Osteoblast (primary cell): ENCODE data around the gene PRR5. TPM values are rescaled to one million over a fixed set of nuclear protein-coding genes. Genes with fewer than 3 reads are reported as not detected.

Source experiments
- DNase-seq: peaks from one replicate; pipeline ENCODE4 v3.0.0; 2011; ENCODE audit warnings: low spot score, mixed read lengths; ENCODE audit not compliant: insufficient read length; ENCODE audit errors: missing footprints
- H2AFZ ChIP-seq: 2 replicates; pipeline ENCODE4 v1.6.0; 2011; ENCODE audit warnings: mild to moderate bottlenecking, low read length
- H3K27ac ChIP-seq: 2 replicates; pipeline ENCODE4 v1.5.1; 2011; ENCODE audit warnings: mild to moderate bottlenecking, low read depth, low read length, moderate library complexity
- H3K27me3 ChIP-seq: 2 replicates; pipeline ENCODE4 v1.6.0; 2012; ENCODE audit warnings: mild to moderate bottlenecking, control low read depth, inconsistent platforms, low read length, moderate library complexity; ENCODE audit not compliant: insufficient read depth
- H3K36me3 ChIP-seq: 2 replicates; pipeline ENCODE4 v1.5.1; 2011; ENCODE audit warnings: mild to moderate bottlenecking, low read length, control low read depth, moderate library complexity; ENCODE audit not compliant: insufficient read depth
- H3K4me1 ChIP-seq: 2 replicates; pipeline ENCODE4 v1.5.1; 2011; ENCODE audit warnings: mild to moderate bottlenecking, low read length, control low read depth, moderate library complexity; ENCODE audit not compliant: insufficient read depth
- H3K4me2 ChIP-seq: 2 replicates; pipeline ENCODE4 v1.6.0; 2011; ENCODE audit warnings: mild to moderate bottlenecking, low read length; ENCODE audit not compliant: insufficient read depth
- H3K4me3 ChIP-seq: fragments of 200-600 bp; sonication (generic); 3 replicates; pipeline ENCODE4 v1.5.1; 2012; ENCODE audit warnings: mild to moderate bottlenecking, low read length, inconsistent platforms; ENCODE audit not compliant: insufficient read depth
- H3K79me2 ChIP-seq: 2 replicates; pipeline ENCODE4 v1.6.0; 2012; ENCODE audit warnings: mild to moderate bottlenecking, low read length, control low read depth, inconsistent platforms; ENCODE audit not compliant: insufficient read depth
- H3K9me3 ChIP-seq: 2 replicates; pipeline ENCODE4 v1.5.1; 2011; ENCODE audit warnings: low read depth, low read length, control low read depth
- H4K20me1 ChIP-seq: 2 replicates; pipeline ENCODE4 v1.6.0; 2012; ENCODE audit warnings: mild to moderate bottlenecking, low read length, control low read depth; ENCODE audit not compliant: insufficient read depth
- CTCF ChIP-seq: IDR thresholded peaks from 2 replicates; pipeline ENCODE4 v1.5.1; 2011; ENCODE audit warnings: mild to moderate bottlenecking, low read depth, low read length, moderate library complexity; ENCODE audit errors: extremely low read depth
- total RNA-seq: library from RNA; depleted of rRNA; stranded (reverse); fragments of >200 nt; gene quantifications from 2 replicates; pipeline ENCODE4 v1.2.3, GENCODE V29; 2012

PRR5 gene
- total RNA-seq, 1 donor, result 14.8 TPM

- no peak for TF ChIP-seq CTCF
- no peak overlapping the region for H3K4me3 ChIP-seq
- H2AFZ ChIP-seq, result no peak overlapping the region
- no peak overlapping the region for H3K27ac ChIP-seq
- peaks cover 37% of the 10 kb centered on the region for H3K27me3 ChIP-seq
- DNase-seq, result peak; percentile 65
- no peaks in the 10 kb centered on the region for H4K20me1 ChIP-seq
- H3K4me2 ChIP-seq, result no peak overlapping the region
- H3K4me1 ChIP-seq, result peaks cover 4% of the 10 kb centered on the region
- no peaks in the 10 kb centered on the region for H3K79me2 ChIP-seq
- H3K36me3 ChIP-seq, result no peaks in the 10 kb centered on the region
- H3K9me3 ChIP-seq, result no peaks in the 10 kb centered on the region
Measured at GRCh38 chr22:44663256-44663999, 38.6 kb upstream of the PRR5 start.

- Histone ChIP-seq H3K79me2 (no peaks in the 10 kb centered on the region), H3K4me1 (no peaks in the 10 kb centered on the region), H3K4me2 (no peak overlapping the region), H3K4me3 (no peak overlapping the region), H3K9me3 (no peaks in the 10 kb centered on the region), H4K20me1 (no peaks in the 10 kb centered on the region), H3K27ac (no peak overlapping the region), H3K36me3 (no peaks in the 10 kb centered on the region), H2AFZ (peak overlapping the region; percentile 41), H3K27me3 (peaks cover 35% of the 10 kb centered on the region)
- no peak for TF ChIP-seq CTCF
- DNase-seq, result peak; percentile 73
Measured at GRCh38 chr22:44664149-44664548, 37.9 kb upstream of the PRR5 start.

GRCh38 chr22:44665115-44665514 lies 36.9 kb upstream of the PRR5 start:
- peak; percentile 41 for DNase-seq
- no peaks in the 10 kb centered on the region for H3K36me3 ChIP-seq

GRCh38 chr22:44666207-44666585 lies 35.8 kb upstream of the PRR5 start:
- Histone ChIP-seq H3K9me3 (no peaks in the 10 kb centered on the region), H2AFZ (no peak overlapping the region), H3K4me3 (no peak overlapping the region), H3K79me2 (no peaks in the 10 kb centered on the region), H3K4me1 (no peaks in the 10 kb centered on the region), H3K27me3 (peaks cover 47% of the 10 kb centered on the region), H4K20me1 (no peaks in the 10 kb centered on the region), H3K36me3 (no peaks in the 10 kb centered on the region), H3K4me2 (no peak overlapping the region), H3K27ac (no peak overlapping the region)
- TF ChIP-seq CTCF, result no peak
- DNase-seq, result no peak

More at GRCh38 chr22:44665115-44665514, 36.9 kb upstream of the PRR5 start:
- Histone ChIP-seq H3K27ac (no peak overlapping the region), H3K79me2 (no peaks in the 10 kb centered on the region), H4K20me1 (no peaks in the 10 kb centered on the region), H3K4me1 (no peaks in the 10 kb centered on the region), H3K4me3 (no peak overlapping the region), H2AFZ (no peak overlapping the region), H3K27me3 (peaks cover 39% of the 10 kb centered on the region), H3K9me3 (no peaks in the 10 kb centered on the region), H3K4me2 (no peak overlapping the region)
- TF ChIP-seq CTCF, result no peak
